ENCODE results near the gene FGB.
"Not testable (repeated sequence)": the region's sequence is repeated elsewhere in the genome, so short reads cannot be mapped to it uniquely, and the experiment has no call there.

GRCh38 chr4:154597281-154597680, 34.5 kb downstream of the FGB start:
- TF ChIP-seq CTCF (IDR thresholded peaks at IDR 0.05; ENCODE audit: low read length); EZH2 (IDR thresholded peaks at IDR 0.05; ENCODE audit: borderline replicate concordance, low read length): not testable (repeated sequence)

Measured in OCI-LY1 (cell line).